ENCODE data around the gene TBCCD1.

DNA sequence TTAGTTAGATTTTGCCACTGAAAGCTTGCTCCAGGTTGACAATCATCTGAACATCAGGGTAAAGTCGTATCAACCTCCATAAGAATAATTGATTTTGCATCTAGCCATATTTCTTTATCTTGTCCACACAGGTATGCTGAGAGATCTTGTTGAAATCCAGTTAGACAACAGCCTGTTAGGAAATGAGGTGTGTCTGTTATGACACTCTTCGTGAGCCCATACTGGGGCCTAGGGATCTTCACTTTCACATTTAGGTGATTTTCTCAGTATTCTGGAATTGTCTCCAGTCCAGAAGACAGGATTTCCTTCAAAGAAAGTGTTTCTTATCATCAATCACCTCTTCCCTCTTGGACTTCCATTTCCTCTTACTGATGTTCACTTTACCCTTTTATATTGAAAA lies 21.5 kb upstream of the TBCCD1 start:
- TF ChIP-seq POLR2A (IDR thresholded peaks at IDR 0.05): no peak
- TF ChIP-seq, protein P1, sequence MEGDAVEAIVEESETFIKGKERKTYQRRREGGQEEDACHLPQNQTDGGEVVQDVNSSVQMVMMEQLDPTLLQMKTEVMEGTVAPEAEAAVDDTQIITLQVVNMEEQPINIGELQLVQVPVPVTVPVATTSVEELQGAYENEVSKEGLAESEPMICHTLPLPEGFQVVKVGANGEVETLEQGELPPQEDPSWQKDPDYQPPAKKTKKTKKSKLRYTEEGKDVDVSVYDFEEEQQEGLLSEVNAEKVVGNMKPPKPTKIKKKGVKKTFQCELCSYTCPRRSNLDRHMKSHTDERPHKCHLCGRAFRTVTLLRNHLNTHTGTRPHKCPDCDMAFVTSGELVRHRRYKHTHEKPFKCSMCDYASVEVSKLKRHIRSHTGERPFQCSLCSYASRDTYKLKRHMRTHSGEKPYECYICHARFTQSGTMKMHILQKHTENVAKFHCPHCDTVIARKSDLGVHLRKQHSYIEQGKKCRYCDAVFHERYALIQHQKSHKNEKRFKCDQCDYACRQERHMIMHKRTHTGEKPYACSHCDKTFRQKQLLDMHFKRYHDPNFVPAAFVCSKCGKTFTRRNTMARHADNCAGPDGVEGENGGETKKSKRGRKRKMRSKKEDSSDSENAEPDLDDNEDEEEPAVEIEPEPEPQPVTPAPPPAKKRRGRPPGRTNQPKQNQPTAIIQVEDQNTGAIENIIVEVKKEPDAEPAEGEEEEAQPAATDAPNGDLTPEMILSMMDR (IDR thresholded peaks at IDR 0.05): no peak
